A673 (cell line): ENCODE results near the gene KCTD20. TPM values are rescaled to one million over a fixed set of nuclear protein-coding genes. Genes with fewer than 3 reads are reported as not detected.

Experiments
- BruUV-seq: library from RNA; stranded (reverse); fragments of 400-500 nt; replicated peaks from 2 replicates; lab custom pipeline; 2021; lab: Mats Ljungman, UMichigan
- CTCF ChIA-PET: fragments of 300-600 bp; sonication (Branson Sonifier 250); formaldehyde crosslinking; loops from one replicate; lab custom pipeline; 2022; ENCODE audit warnings: antibody characterized with exemption; lab: Charles Lee
- POLR2A ChIA-PET: fragments of 300-600 bp; sonication (Branson Sonifier 250); formaldehyde crosslinking; loops from one replicate; lab custom pipeline; 2022; ENCODE audit warnings: antibody characterized with exemption; ENCODE audit not compliant: low non-redundant PET; lab: Charles Lee
- DNase-seq: peaks from one replicate; pipeline ENCODE4 v3.0.0-alpha.2; 2015; ENCODE audit warnings: low spot score
- H3K27ac ChIP-seq: fragments of 200-600 bp; sonication (generic); 2 replicates; pipeline ENCODE4 v1.5.1; 2016; ENCODE audit warnings: mixed run types, low read depth, mild to moderate bottlenecking, mixed read lengths, antibody characterized with exemption, low read length; ENCODE audit not compliant: poor library complexity, severe bottlenecking
- H3K27me3 ChIP-seq: fragments of 200-600 bp; sonication (generic); replicated peaks from 2 replicates; pipeline ENCODE4 v1.6.1; 2017; ENCODE audit warnings: mixed run types, low read depth, mild to moderate bottlenecking, mixed read lengths, antibody characterized with exemption, low read length; ENCODE audit not compliant: insufficient read depth, poor library complexity
- H3K36me3 ChIP-seq: fragments of 200-600 bp; sonication (generic); 2 replicates; pipeline ENCODE4 v1.6.1; 2016; ENCODE audit warnings: mixed run types, mild to moderate bottlenecking, mixed read lengths, antibody characterized with exemption, low read length; ENCODE audit not compliant: insufficient read depth, poor library complexity, severe bottlenecking
- H3K4me1 ChIP-seq: fragments of 200-600 bp; sonication (generic); 2 replicates; pipeline ENCODE4 v1.6.1; 2017; ENCODE audit warnings: mixed run types, mild to moderate bottlenecking, mixed read lengths, antibody characterized with exemption, low read length; ENCODE audit not compliant: insufficient read depth, poor library complexity, severe bottlenecking
- H3K4me3 ChIP-seq: fragments of 200-600 bp; sonication (generic); 2 replicates; pipeline ENCODE4 v1.5.1; 2016; ENCODE audit warnings: low read depth, mixed run types, mild to moderate bottlenecking, mixed read lengths, low read length; ENCODE audit not compliant: poor library complexity, severe bottlenecking
- H3K9me3 ChIP-seq: fragments of 200-600 bp; sonication (generic); 2 replicates; pipeline ENCODE4 v1.6.1; 2016; ENCODE audit warnings: mixed run types, low read depth, mild to moderate bottlenecking, mixed read lengths, antibody characterized with exemption, low read length; ENCODE audit not compliant: poor library complexity, severe bottlenecking
- CTCF ChIP-seq: fragments of 300-800, 200-600 bp; sonication (generic); conservative IDR thresholded peaks from 2 replicates; pipeline ENCODE4 v1.5.1; 2017; ENCODE audit warnings: low read depth, mild to moderate bottlenecking, antibody characterized with exemption, low read length, moderate library complexity, mixed read lengths
- EZH2 ChIP-seq: fragments of 200-600 bp; sonication (generic); IDR thresholded peaks from 2 replicates; pipeline ENCODE4 v1.6.1; 2017; ENCODE audit warnings: borderline replicate concordance, low read depth, mild to moderate bottlenecking, mixed read lengths, antibody characterized with exemption, low read length; ENCODE audit not compliant: poor library complexity, severe bottlenecking
- intact Hi-C: fragments of 100-400 bp; cut with micrococcal nuclease; formaldehyde crosslinking; loops from one replicate; pipeline ENCODE4 v1.10.0; 2022; ENCODE audit not compliant: unreplicated experiment
- total RNA-seq: library from RNA; stranded (reverse); gene quantifications from 2 replicates; pipeline ENCODE4 v1.2.3, GENCODE V29; 2021

The KCTD20 gene
- total RNA-seq, 1 experiment from 2014 or later = 72.6 TPM

- ChIA-PET CTCF (no interaction called here), POLR2A (no interaction called here)
- no TSS peak for BruUV-seq
- no peak for TF ChIP-seq EZH2
- Histone ChIP-seq H3K27ac (no peak overlapping the region), H3K9me3 (no peaks in the 10 kb centered on the region), H3K36me3 (peaks cover 7% of the 10 kb centered on the region), H3K4me1 (no peaks in the 10 kb centered on the region), H3K27me3 (no peaks in the 10 kb centered on the region), H3K4me3 (no peak overlapping the region)
- DNase-seq = no peak
- intact Hi-C loops = no loop called here
These were observed 90.5 kb downstream of the KCTD20 start for GRCh38 chr6:36533321-36533720.

- CTCF ChIA-PET = no interaction called here
These were observed 94.2 kb downstream of the KCTD20 start for GRCh38 chr6:36536873-36537547.

GRCh38 chr6:36539814-36540568, 97.2 kb downstream of the KCTD20 start:
- H3K36me3 ChIP-seq = peaks cover 19% of the 10 kb centered on the region
- no peak overlapping the region for H3K4me3 ChIP-seq
- TF ChIP-seq CTCF (no peak), EZH2 (no peak)
- ChIA-PET POLR2A (no interaction called here), CTCF (no interaction called here)
- intact Hi-C loops = loop anchor here (10.0 kb wide), 1 partner anchor 95 kb away; the partner anchor contains the start of genes KCTD20 and PXT1
- H3K27ac ChIP-seq = no peak overlapping the region
- BruUV-seq = no TSS peak
- H3K9me3 ChIP-seq = no peaks in the 10 kb centered on the region
- H3K4me1 ChIP-seq = no peaks in the 10 kb centered on the region
- no peak for DNase-seq
- H3K27me3 ChIP-seq = no peaks in the 10 kb centered on the region

More at GRCh38 chr6:36536873-36537547, 94.2 kb downstream of the KCTD20 start:
- intact Hi-C loops = no loop called here
- TF ChIP-seq EZH2 = no peak
- TF ChIP-seq CTCF = no peak
- H3K27me3 ChIP-seq = no peaks in the 10 kb centered on the region
- no peak for DNase-seq
- peaks cover 19% of the 10 kb centered on the region for H3K36me3 ChIP-seq
- H3K4me1 ChIP-seq = no peaks in the 10 kb centered on the region
- POLR2A ChIA-PET = no interaction called here
- H3K27ac ChIP-seq = no peak overlapping the region
- H3K9me3 ChIP-seq = no peaks in the 10 kb centered on the region
- BruUV-seq = no TSS peak
- no peak overlapping the region for H3K4me3 ChIP-seq

Other genes with a start within 250 kb of the KCTD20 start
- 33.3 and 39.3 TPM in 2 replicates for gene BRPF3, start 246.3 kb upstream of the KCTD20 start, total RNA-seq
- gene PNPLA1, start 172.9 kb upstream of the KCTD20 start, total RNA-seq = 0.20 and 0.26 TPM in 2 replicates
- gene BNIP5, start 106.1 kb upstream of the KCTD20 start, total RNA-seq = not detected in 2 replicates
- 0.33 and 0.58 TPM in 2 replicates for gene ETV7, start 55.3 kb upstream of the KCTD20 start, total RNA-seq
- 0.13 and 0.21 TPM in 2 replicates for gene PXT1, start 146 bp upstream of the KCTD20 start, total RNA-seq
- 21.2 and 24.2 TPM in 2 replicates for gene STK38, start 104.5 kb downstream of the KCTD20 start, total RNA-seq
- gene SRSF3, start 151.4 kb downstream of the KCTD20 start, total RNA-seq = 623 and 682 TPM in 2 replicates
- 30.4 and 33.6 TPM in 2 replicates for gene CDKN1A, start 235.7 kb downstream of the KCTD20 start, total RNA-seq